Measurements from ENCODE around the gene FAM221B.

The FAM221B gene

DNA sequence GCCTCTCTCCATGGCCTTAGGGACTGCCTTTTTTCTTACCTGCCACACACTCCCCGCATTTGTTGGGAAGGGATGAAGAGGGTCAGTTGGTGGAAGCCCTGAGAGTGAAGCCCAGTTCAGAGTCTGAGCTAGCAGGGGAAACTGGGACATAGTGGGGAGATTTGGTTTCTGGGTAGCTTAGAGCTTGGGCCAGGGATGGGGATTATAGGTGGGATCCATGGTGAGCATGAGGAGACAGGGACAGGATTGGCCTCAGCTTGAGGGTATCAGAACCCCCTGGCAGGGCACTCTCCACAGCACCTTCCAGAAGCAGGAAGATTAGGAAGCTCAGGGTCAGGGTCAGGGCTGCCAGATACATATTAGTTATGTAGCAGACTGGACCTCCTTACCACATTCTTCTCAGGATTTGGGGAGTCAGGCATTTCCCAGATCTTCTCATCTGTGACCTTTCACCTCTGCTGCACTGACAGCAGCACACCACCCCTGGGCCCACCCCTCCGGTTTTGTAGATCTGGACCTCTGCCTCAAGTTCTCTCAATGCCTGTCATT is 23.8 kb upstream of the FAM221B start:
- Histone ChIP-seq H3K27me3 (ENCODE audit: low read length) (no peaks in the 10 kb centered on the region), H3K27ac (ENCODE audit: low read depth, low read length) (no peak overlapping the region), H3K79me2 (ENCODE audit: insufficient read depth, low read length) (no peaks in the 10 kb centered on the region), H4K20me1 (ENCODE audit: low read depth, low read length) (no peaks in the 10 kb centered on the region), H3K9me3 (ENCODE audit: insufficient read depth, low read length) (no peaks in the 10 kb centered on the region), H3K9ac (ENCODE audit: low read length) (no peak overlapping the region), H3K9me2 (replicated peaks; ENCODE audit: insufficient read depth, low read length) (no peaks in the 10 kb centered on the region), H3K4me3 (ENCODE audit: insufficient read depth, low read length, poor library complexity, severe bottlenecking) (no peak overlapping the region), H2AFZ (ENCODE audit: low read depth, low read length, severe bottlenecking) (no peak overlapping the region), H3F3A (ENCODE audit: insufficient read depth) (no peaks in the 10 kb centered on the region), H3K36me3 (ENCODE audit: low read length) (no peaks in the 10 kb centered on the region), H3K4me2 (ENCODE audit: low read depth, low read length, poor library complexity, severe bottlenecking) (no peak overlapping the region)
- TF ChIP-seq EZH2phosphoT487 (conservative IDR thresholded peaks at IDR 0.05; ENCODE audit: low read length) = no peak
- TF ChIP-seq, protein P1, sequence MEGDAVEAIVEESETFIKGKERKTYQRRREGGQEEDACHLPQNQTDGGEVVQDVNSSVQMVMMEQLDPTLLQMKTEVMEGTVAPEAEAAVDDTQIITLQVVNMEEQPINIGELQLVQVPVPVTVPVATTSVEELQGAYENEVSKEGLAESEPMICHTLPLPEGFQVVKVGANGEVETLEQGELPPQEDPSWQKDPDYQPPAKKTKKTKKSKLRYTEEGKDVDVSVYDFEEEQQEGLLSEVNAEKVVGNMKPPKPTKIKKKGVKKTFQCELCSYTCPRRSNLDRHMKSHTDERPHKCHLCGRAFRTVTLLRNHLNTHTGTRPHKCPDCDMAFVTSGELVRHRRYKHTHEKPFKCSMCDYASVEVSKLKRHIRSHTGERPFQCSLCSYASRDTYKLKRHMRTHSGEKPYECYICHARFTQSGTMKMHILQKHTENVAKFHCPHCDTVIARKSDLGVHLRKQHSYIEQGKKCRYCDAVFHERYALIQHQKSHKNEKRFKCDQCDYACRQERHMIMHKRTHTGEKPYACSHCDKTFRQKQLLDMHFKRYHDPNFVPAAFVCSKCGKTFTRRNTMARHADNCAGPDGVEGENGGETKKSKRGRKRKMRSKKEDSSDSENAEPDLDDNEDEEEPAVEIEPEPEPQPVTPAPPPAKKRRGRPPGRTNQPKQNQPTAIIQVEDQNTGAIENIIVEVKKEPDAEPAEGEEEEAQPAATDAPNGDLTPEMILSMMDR (IDR thresholded peaks at IDR 0.05; ENCODE audit: insufficient read depth, low read length, poor library complexity, severe bottlenecking) = no peak

- TF ChIP-seq, protein P1 (IDR thresholded peaks at IDR 0.05; ENCODE audit: insufficient read depth, low read length, poor library complexity, severe bottlenecking) = no peak
- no peak for TF ChIP-seq EZH2phosphoT487 (conservative IDR thresholded peaks at IDR 0.05; ENCODE audit: low read length)
- Histone ChIP-seq H3F3A (ENCODE audit: insufficient read depth) (no peaks in the 10 kb centered on the region), H3K9ac (ENCODE audit: low read length) (no peak overlapping the region), H3K9me3 (ENCODE audit: insufficient read depth, low read length) (no peaks in the 10 kb centered on the region), H3K9me2 (replicated peaks; ENCODE audit: insufficient read depth, low read length) (no peaks in the 10 kb centered on the region), H4K20me1 (ENCODE audit: low read depth, low read length) (no peaks in the 10 kb centered on the region), H3K27me3 (ENCODE audit: low read length) (no peaks in the 10 kb centered on the region), H2AFZ (ENCODE audit: low read depth, low read length, severe bottlenecking) (no peak overlapping the region), H3K27ac (ENCODE audit: low read depth, low read length) (no peak overlapping the region), H3K79me2 (ENCODE audit: insufficient read depth, low read length) (no peaks in the 10 kb centered on the region), H3K4me2 (ENCODE audit: low read depth, low read length, poor library complexity, severe bottlenecking) (no peak overlapping the region), H3K4me3 (ENCODE audit: insufficient read depth, low read length, poor library complexity, severe bottlenecking) (no peak overlapping the region), H3K36me3 (ENCODE audit: low read length) (no peaks in the 10 kb centered on the region)
These were observed 19.4 kb upstream of the FAM221B start for GRCh38 chr9:35847792-35848572.

DNA sequence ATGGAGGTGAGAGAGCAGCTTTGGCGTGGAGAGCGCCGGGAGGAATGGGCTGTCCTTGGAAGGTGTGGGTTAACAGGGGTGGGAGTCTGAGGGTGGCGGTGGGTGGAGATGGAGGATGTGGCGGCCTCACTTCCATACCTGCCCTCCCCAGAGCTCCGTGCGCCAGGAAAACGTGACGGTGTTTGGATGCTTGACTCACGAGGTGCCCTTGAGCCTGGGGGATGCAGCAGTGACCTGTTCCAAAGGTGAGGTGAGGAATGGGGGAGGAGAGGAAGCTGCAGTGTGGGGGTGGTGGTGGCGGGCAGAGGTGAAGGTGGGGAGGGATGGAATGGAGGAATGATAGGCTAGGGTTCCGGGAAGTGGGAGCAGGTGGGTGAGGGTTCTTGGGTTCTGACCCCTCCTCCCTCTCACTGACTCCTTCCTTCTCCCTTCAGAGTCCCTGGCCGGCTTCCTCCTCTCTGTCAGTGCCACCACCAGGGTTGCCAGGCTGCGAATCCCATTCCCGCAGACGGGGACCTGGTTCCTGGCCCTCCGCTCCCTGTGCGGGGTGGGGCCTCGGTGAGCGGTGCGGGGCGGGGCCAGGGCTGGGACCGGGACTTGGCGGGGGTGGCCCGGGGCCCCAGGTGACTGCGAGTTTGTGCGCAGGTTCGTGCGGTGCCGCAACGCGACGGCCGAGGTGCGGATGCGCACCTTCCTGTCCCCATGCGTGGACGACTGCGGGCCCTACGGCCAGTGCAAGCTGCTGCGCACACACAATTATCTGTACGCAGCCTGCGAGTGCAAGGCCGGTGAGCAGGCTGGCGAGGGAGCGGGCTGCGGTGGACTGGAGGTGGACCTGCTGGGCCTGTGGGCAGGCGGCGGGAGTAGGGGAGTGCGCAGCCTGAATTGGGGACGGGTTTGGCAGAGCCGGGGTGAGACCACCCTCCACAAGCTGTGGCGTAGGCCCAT is 17.6 kb upstream of the FAM221B start:
- Histone ChIP-seq H3K9me3 (ENCODE audit: insufficient read depth, low read length) (no peaks in the 10 kb centered on the region), H3K36me3 (ENCODE audit: low read length) (no peaks in the 10 kb centered on the region), H4K20me1 (ENCODE audit: low read depth, low read length) (no peaks in the 10 kb centered on the region), H3K79me2 (ENCODE audit: insufficient read depth, low read length) (no peaks in the 10 kb centered on the region), H3K9ac (ENCODE audit: low read length) (no peak overlapping the region), H3K4me3 (ENCODE audit: insufficient read depth, low read length, poor library complexity, severe bottlenecking) (no peak overlapping the region), H2AFZ (ENCODE audit: low read depth, low read length, severe bottlenecking) (no peak overlapping the region), H3K27ac (ENCODE audit: low read depth, low read length) (no peak overlapping the region), H3F3A (ENCODE audit: insufficient read depth) (no peaks in the 10 kb centered on the region), H3K9me2 (replicated peaks; ENCODE audit: insufficient read depth, low read length) (no peaks in the 10 kb centered on the region), H3K4me2 (ENCODE audit: low read depth, low read length, poor library complexity, severe bottlenecking) (no peak overlapping the region), H3K27me3 (ENCODE audit: low read length) (no peaks in the 10 kb centered on the region)
- TF ChIP-seq, protein P1 (IDR thresholded peaks at IDR 0.05; ENCODE audit: insufficient read depth, low read length, poor library complexity, severe bottlenecking) = no peak
- no peak for TF ChIP-seq EZH2phosphoT487 (conservative IDR thresholded peaks at IDR 0.05; ENCODE audit: low read length)
